ENCODE measurements around the gene TMEM52.

GRCh38 chr1:1967879-1968278 lies 48.8 kb upstream of the TMEM52 start:
- no peak for TF ChIP-seq NRF1 (conservative IDR thresholded peaks at IDR 0.05 in 1 of 2, IDR thresholded peaks at IDR 0.05 in 1 of 2)
- TF ChIP-seq YY1 (IDR thresholded peaks at IDR 0.05; ENCODE audit: borderline replicate concordance in 1 of 3, control insufficient read depth in 1 of 3, extremely low read depth in 1 of 3, insufficient read depth in 3 of 3, insufficient read length in 1 of 3, insufficient replicate concordance in 2 of 3, low read depth in 1 of 3, low read length in 2 of 3), result no peak
- TF ChIP-seq KDM1A (IDR thresholded peaks at IDR 0.05), result no peak
- no peak for TF ChIP-seq ZNF311 (CRISPR knock-in tag; IDR thresholded peaks at IDR 0.05)
- TF ChIP-seq, protein P1, sequence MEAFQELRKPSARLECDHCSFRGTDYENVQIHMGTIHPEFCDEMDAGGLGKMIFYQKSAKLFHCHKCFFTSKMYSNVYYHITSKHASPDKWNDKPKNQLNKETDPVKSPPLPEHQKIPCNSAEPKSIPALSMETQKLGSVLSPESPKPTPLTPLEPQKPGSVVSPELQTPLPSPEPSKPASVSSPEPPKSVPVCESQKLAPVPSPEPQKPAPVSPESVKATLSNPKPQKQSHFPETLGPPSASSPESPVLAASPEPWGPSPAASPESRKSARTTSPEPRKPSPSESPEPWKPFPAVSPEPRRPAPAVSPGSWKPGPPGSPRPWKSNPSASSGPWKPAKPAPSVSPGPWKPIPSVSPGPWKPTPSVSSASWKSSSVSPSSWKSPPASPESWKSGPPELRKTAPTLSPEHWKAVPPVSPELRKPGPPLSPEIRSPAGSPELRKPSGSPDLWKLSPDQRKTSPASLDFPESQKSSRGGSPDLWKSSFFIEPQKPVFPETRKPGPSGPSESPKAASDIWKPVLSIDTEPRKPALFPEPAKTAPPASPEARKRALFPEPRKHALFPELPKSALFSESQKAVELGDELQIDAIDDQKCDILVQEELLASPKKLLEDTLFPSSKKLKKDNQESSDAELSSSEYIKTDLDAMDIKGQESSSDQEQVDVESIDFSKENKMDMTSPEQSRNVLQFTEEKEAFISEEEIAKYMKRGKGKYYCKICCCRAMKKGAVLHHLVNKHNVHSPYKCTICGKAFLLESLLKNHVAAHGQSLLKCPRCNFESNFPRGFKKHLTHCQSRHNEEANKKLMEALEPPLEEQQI (IDR thresholded peaks at IDR 0.05), result no peak
- no peak for TF ChIP-seq EP300 (IDR thresholded peaks at IDR 0.05; ENCODE audit: low read length)

Measured in K562 (cell line).